ENCODE measurements around the gene FAM120B. TPM values are rescaled to one million over a fixed set of nuclear protein-coding genes. Genes with fewer than 3 reads are reported as not detected.

The FAM120B gene
- total RNA-seq, 3 donors from 2014 or later: 28.8 to 35.0 (median 33.8) TPM

- Histone ChIP-seq H3K27me3 (no peaks in the 10 kb centered on the region), H3K4me1 (no peaks in the 10 kb centered on the region), H3K27ac (peak overlapping the region in 1 of 2 donors; percentile 40), H3K4me3 (no peak overlapping the region), H3K36me3 (no peaks in the 10 kb centered on the region), H3K9me3 (no peaks in the 10 kb centered on the region)
- intact Hi-C loops (cut with DNase I; ENCODE audit: low total_unique reads): no loop called here
- no peak for DNase-seq (ENCODE audit: low spot score in 2 of 2)
- TF ChIP-seq CTCF (IDR thresholded peaks at IDR 0.05): no peak
- no peak for TF ChIP-seq POLR2AphosphoS5 (IDR thresholded peaks at IDR 0.05)
- no peak for TF ChIP-seq POLR2A (IDR thresholded peaks at IDR 0.05)
Observed at GRCh38 chr6:170313716-170314295, 7.2 kb downstream of the FAM120B start.

DNA sequence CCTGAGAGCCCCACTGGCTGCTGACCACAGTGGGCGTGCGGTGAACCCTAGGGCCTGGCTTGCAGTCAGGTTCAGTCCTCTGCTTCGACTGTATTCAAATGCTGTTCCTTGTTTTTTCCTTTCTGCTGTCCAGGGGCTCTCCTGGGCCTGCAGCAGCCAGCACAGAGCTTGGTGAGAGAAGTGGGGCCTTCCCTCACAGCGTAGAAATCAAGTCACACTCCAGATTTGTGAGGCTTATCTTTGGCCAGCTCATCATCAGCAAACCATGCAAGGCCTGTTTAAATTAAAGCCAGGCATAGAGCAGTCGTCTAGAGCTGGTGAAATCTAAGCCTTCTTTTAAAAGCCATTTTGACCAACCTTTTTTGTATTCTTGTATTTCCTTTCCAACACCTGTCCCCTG, 8.4 kb downstream of the FAM120B start:
- no peaks in the 10 kb centered on the region for H3K9me3 ChIP-seq
- TF ChIP-seq CTCF (IDR thresholded peaks at IDR 0.05) (no peak), POLR2AphosphoS5 (IDR thresholded peaks at IDR 0.05) (no peak), POLR2A (IDR thresholded peaks at IDR 0.05) (no peak)
- H3K4me1 ChIP-seq: no peaks in the 10 kb centered on the region
- no peak overlapping the region for H3K27ac ChIP-seq
- no peaks in the 10 kb centered on the region for H3K27me3 ChIP-seq
- no peak for DNase-seq (ENCODE audit: low spot score in 2 of 2)
- no peak overlapping the region for H3K4me3 ChIP-seq
- H3K36me3 ChIP-seq: no peaks in the 10 kb centered on the region
- intact Hi-C loops (cut with DNase I; ENCODE audit: low total_unique reads): no loop called here

DNA sequence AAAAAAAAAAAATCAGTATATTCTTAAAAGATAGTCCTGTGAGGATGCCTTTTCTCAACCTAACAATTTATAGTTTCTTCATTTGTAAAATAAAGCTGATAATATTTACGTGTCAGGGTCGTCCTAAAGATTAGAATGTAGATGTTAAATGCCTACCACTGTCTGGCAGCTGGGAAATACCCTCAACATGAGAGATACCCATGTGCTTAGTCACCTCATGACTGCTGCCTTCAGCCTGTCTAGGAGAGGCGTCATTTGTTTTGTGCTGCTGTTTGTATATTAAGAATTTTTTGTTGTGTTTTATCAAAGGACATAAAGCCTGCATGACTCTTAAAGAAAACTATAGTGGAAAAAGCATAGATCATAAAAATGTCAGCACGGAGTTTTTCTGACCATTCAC, 9.5 kb downstream of the FAM120B start:
- Histone ChIP-seq H3K4me1 (no peaks in the 10 kb centered on the region), H3K27me3 (no peaks in the 10 kb centered on the region), H3K4me3 (no peak overlapping the region), H3K27ac (no peak overlapping the region), H3K9me3 (no peaks in the 10 kb centered on the region), H3K36me3 (no peaks in the 10 kb centered on the region)
- intact Hi-C loops (cut with DNase I; ENCODE audit: low total_unique reads): no loop called here
- no peak for TF ChIP-seq POLR2AphosphoS5 (IDR thresholded peaks at IDR 0.05)
- no peak for TF ChIP-seq CTCF (IDR thresholded peaks at IDR 0.05)
- no peak for TF ChIP-seq POLR2A (IDR thresholded peaks at IDR 0.05)
- DNase-seq (ENCODE audit: low spot score in 2 of 2): no peak

- no peak overlapping the region for H3K4me3 ChIP-seq
- intact Hi-C loops (cut with DNase I; ENCODE audit: low total_unique reads): no loop called here
- H3K9me3 ChIP-seq: no peaks in the 10 kb centered on the region
- DNase-seq (ENCODE audit: low spot score in 2 of 2): no peak
- H3K27ac ChIP-seq: peak overlapping the region; percentile 19 to 80
- no peaks in the 10 kb centered on the region for H3K4me1 ChIP-seq
- TF ChIP-seq CTCF (IDR thresholded peaks at IDR 0.05): no peak
- no peak for TF ChIP-seq POLR2AphosphoS5 (IDR thresholded peaks at IDR 0.05)
- no peak for TF ChIP-seq POLR2A (IDR thresholded peaks at IDR 0.05)
- H3K36me3 ChIP-seq: no peaks in the 10 kb centered on the region
- H3K27me3 ChIP-seq: no peaks in the 10 kb centered on the region
Observed at GRCh38 chr6:170317076-170317475, 10.5 kb downstream of the FAM120B start.

DNA sequence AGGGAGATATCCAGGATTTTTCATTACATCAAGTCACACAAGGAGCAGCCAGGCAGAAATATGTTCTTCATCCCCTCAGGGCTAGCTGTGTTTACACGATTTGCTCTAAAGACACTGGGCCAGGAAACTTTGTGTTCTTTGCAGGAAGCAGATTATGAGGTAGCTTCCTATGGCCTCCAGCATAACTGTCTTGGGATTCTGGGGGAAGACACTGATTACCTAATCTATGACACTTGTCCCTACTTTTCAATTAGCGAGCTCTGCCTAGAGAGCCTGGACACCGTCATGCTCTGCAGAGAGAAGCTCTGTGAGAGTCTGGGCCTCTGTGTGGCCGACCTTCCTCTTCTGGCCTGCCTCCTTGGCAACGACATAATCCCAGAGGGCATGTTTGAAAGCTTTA, 11.2 kb downstream of the FAM120B start:
- peak in 1 of 3 donors; percentile 18 for TF ChIP-seq POLR2AphosphoS5 (IDR thresholded peaks at IDR 0.05)
- TF ChIP-seq CTCF (IDR thresholded peaks at IDR 0.05): no peak
- H3K4me3 ChIP-seq: no peak overlapping the region
- no peak for DNase-seq (ENCODE audit: low spot score in 2 of 2)
- H3K9me3 ChIP-seq: no peaks in the 10 kb centered on the region
- H3K27me3 ChIP-seq: no peaks in the 10 kb centered on the region
- intact Hi-C loops (cut with DNase I; ENCODE audit: low total_unique reads): no loop called here
- peak overlapping the region; percentile 19 to 80 for H3K27ac ChIP-seq
- no peaks in the 10 kb centered on the region for H3K4me1 ChIP-seq
- no peaks in the 10 kb centered on the region for H3K36me3 ChIP-seq

Measured in breast epithelium (tissue), 4 donors.